Neural progenitor cell (in vitro differentiated cells): ENCODE data around the gene AHRR. TPM values are rescaled to one million over a fixed set of nuclear protein-coding genes. Genes with fewer than 3 reads are reported as not detected.

Source experiments
- DNase-seq: peaks from one replicate; pipeline ENCODE4 v3.0.0-alpha.2; 2016; ENCODE audit warnings: low spot score
- H2AFZ ChIP-seq: fragments of 200-600 bp; sonication (generic); replicated peaks from 2 replicates; pipeline ENCODE4 v1.6.1; 2016; ENCODE audit warnings: antibody characterized with exemption
- H3F3A ChIP-seq: fragments of 200-600 bp; sonication (generic); 2 replicates; pipeline ENCODE4 v1.6.1; 2016; ENCODE audit warnings: antibody characterized with exemption, low read depth
- H3K27ac ChIP-seq: fragments of 200-600 bp; sonication (generic); 2 replicates; pipeline ENCODE4 v1.5.1; 2016; ENCODE audit warnings: mild to moderate bottlenecking
- H3K27me3 ChIP-seq: fragments of 200-600 bp; sonication (generic); 2 replicates; pipeline ENCODE4 v1.6.1; 2016; ENCODE audit warnings: mild to moderate bottlenecking, moderate library complexity
- H3K36me3 ChIP-seq: fragments of 200-600 bp; sonication (generic); 2 replicates; pipeline ENCODE4 v1.5.1; 2016
- H3K4me1 ChIP-seq: fragments of 200-600 bp; sonication (generic); 2 replicates; pipeline ENCODE4 v1.6.1; 2016; ENCODE audit warnings: mixed run types
- H3K4me2 ChIP-seq: fragments of 200-600 bp; sonication (generic); 2 replicates; pipeline ENCODE4 v1.6.1; 2016
- H3K4me3 ChIP-seq: fragments of 200-600 bp; sonication (generic); 2 replicates; pipeline ENCODE4 v1.5.1; 2016
- H3K79me2 ChIP-seq: fragments of 200-600 bp; sonication (generic); 2 replicates; pipeline ENCODE4 v1.6.1; 2016; ENCODE audit warnings: low read depth
- H3K9ac ChIP-seq: fragments of 200-600 bp; sonication (generic); 2 replicates; pipeline ENCODE4 v1.6.1; 2016
- H3K9me3 ChIP-seq: fragments of 200-600 bp; sonication (generic); 2 replicates; pipeline ENCODE4 v1.5.1; 2016; ENCODE audit warnings: low read depth
- H4K20me1 ChIP-seq: fragments of 200-600 bp; sonication (generic); 2 replicates; pipeline ENCODE4 v1.6.1; 2016; ENCODE audit warnings: low read depth
- H3K27ac Mint-ChIP-seq: 3 replicates; pipeline ENCODE4 v1.8.0; 2021; ENCODE audit warnings: mixed read lengths
- H3K27me3 Mint-ChIP-seq: 2 replicates; pipeline ENCODE4 v1.8.0; 2022; ENCODE audit warnings: low read depth, mild to moderate bottlenecking, inconsistent platforms, moderate library complexity, mixed read lengths; ENCODE audit not compliant: insufficient read depth
- H3K36me3 Mint-ChIP-seq: 3 replicates; pipeline ENCODE4 v1.8.0; 2021; ENCODE audit warnings: mixed read lengths
- H3K4me1 Mint-ChIP-seq: 3 replicates; pipeline ENCODE4 v1.8.0; 2021; ENCODE audit warnings: mixed read lengths
- H3K4me3 Mint-ChIP-seq: 3 replicates; pipeline ENCODE4 v1.8.0; 2021; ENCODE audit warnings: mild to moderate bottlenecking, moderate library complexity, mixed read lengths
- H3K9me3 Mint-ChIP-seq: 3 replicates; pipeline ENCODE4 v1.8.0; 2020; ENCODE audit warnings: mixed read lengths
- EZH2 ChIP-seq: fragments of 200-600 bp; sonication (generic); IDR thresholded peaks from 2 replicates; pipeline ENCODE4 v1.6.1; 2017; ENCODE audit warnings: antibody characterized with exemption, mild to moderate bottlenecking, moderate library complexity
- EZH2phosphoT487 ChIP-seq: fragments of 200-600 bp; sonication (generic); IDR thresholded peaks from 2 replicates; pipeline ENCODE4 v1.6.1; 2017; ENCODE audit warnings: antibody characterized with exemption
- total RNA-seq: library from RNA; depleted of rRNA; stranded (reverse); fragments of >200 nt; gene quantifications from 2 replicates; pipeline ENCODE4 v1.2.3, GENCODE V29; 2015; ENCODE audit warnings: low replicate concordance
- TF ChIP-seq, protein P1 (sequence below): fragments of 200-600 bp; sonication (generic); IDR thresholded peaks from 2 replicates; pipeline ENCODE4 v1.5.1; 2017; ENCODE audit warnings: antibody characterized with exemption, mild to moderate bottlenecking

AHRR gene
- total RNA-seq, 1 donor from 2014 or later, result 0.34 TPM

DNA sequence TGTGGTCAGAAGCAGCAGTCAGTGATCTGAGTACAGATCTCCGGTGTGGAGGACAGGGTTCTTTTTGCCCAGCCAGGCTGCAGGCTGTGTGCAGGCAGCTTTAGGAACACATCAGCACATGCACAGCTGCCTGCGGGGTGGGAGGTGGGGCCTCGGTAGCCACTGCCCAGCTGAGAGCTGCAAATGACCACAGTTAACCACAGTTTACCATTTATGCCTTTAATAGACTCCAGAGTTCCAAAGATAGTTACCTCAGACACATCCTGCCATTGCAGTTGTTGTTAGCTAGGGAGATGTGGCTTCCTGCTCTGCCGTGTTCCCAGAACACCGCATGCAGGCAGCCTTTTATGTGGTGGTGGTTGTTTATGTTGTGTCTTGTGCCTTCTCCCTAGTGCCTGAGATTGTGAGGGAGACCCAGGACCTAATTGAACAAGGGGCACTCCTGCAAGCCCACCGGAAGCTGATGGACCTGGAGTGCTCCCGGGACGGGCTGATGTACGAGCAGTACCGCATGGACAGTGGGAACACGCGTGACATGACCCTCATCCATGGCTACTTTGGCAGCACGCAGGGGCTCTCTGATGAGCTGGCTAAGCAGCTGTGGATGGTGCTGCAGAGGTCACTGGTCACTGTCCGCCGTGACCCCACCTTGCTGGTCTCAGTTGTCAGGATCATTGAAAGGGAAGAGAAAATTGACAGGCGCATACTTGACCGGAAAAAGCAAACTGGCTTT, 131.6 kb downstream of the AHRR start:
- no peaks in the 10 kb centered on the region for H3K79me2 ChIP-seq
- H3K4me3 ChIP-seq, result no peak overlapping the region
- DNase-seq, result no peak
- peaks cover 16% of the 10 kb centered on the region for H3K9me3 Mint-ChIP-seq
- H3K4me1 Mint-ChIP-seq, result no peaks in the 10 kb centered on the region
- H3K9ac ChIP-seq, result no peak overlapping the region
- H3F3A ChIP-seq, result no peaks in the 10 kb centered on the region
- no peak overlapping the region for H2AFZ ChIP-seq
- H3K27me3 ChIP-seq, result no peaks in the 10 kb centered on the region
- H3K27me3 Mint-ChIP-seq, result peaks cover 4% of the 10 kb centered on the region
- no peak overlapping the region for H3K4me2 ChIP-seq
- H3K27ac ChIP-seq, result no peak overlapping the region
- H3K4me3 Mint-ChIP-seq, result no peak overlapping the region
- peaks cover 12% of the 10 kb centered on the region for H3K9me3 ChIP-seq
- H3K27ac Mint-ChIP-seq, result no peak overlapping the region
- no peaks in the 10 kb centered on the region for H3K4me1 ChIP-seq
- H3K36me3 ChIP-seq, result peaks cover 11% of the 10 kb centered on the region
- peaks cover 5% of the 10 kb centered on the region for H4K20me1 ChIP-seq
- TF ChIP-seq, protein P1, sequence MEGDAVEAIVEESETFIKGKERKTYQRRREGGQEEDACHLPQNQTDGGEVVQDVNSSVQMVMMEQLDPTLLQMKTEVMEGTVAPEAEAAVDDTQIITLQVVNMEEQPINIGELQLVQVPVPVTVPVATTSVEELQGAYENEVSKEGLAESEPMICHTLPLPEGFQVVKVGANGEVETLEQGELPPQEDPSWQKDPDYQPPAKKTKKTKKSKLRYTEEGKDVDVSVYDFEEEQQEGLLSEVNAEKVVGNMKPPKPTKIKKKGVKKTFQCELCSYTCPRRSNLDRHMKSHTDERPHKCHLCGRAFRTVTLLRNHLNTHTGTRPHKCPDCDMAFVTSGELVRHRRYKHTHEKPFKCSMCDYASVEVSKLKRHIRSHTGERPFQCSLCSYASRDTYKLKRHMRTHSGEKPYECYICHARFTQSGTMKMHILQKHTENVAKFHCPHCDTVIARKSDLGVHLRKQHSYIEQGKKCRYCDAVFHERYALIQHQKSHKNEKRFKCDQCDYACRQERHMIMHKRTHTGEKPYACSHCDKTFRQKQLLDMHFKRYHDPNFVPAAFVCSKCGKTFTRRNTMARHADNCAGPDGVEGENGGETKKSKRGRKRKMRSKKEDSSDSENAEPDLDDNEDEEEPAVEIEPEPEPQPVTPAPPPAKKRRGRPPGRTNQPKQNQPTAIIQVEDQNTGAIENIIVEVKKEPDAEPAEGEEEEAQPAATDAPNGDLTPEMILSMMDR, result no peak
- TF ChIP-seq EZH2 (no peak), EZH2phosphoT487 (no peak)
- peaks cover 73% of the 10 kb centered on the region for H3K36me3 Mint-ChIP-seq

DNA sequence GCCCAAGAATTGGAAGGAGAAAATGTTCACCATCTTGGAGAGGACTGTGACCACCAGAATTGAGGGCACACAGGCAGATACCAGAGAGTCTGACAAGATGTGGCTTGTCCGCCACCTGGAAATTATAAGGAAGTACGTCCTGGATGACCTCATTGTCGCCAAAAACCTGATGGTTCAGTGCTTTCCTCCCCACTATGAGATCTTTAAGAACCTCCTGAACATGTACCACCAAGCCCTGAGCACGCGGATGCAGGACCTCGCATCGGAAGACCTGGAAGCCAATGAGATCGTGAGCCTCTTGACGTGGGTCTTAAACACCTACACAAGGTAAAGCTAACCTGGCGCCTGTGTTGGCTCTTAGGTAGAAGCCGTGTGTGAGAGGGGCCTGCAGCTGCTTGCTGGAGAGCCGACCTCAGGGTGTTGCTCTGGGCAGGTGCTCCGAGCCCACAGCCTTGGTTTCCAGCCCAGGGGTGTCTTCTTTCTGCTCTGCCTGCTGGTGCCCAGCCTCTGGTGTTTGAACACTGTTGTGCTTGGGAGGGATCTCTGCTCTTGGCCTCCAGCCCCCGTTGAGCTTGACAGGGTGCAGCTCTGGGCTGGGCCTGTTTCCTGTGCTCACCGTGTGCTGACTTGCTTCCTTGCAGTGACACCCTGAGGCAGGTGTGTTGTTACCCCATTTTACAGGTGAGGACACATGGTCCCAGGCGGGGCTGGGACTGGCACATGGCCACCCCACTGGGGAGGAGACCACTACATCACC, 132.4 kb downstream of the AHRR start:
- H3K9me3 Mint-ChIP-seq, result peaks cover 16% of the 10 kb centered on the region
- Histone ChIP-seq H3K27ac (no peak overlapping the region), H3K79me2 (no peaks in the 10 kb centered on the region), H3K9ac (no peak overlapping the region), H3K36me3 (peaks cover 11% of the 10 kb centered on the region), H3K9me3 (peaks cover 12% of the 10 kb centered on the region), H4K20me1 (peaks cover 5% of the 10 kb centered on the region), H3K4me1 (no peaks in the 10 kb centered on the region), H2AFZ (no peak overlapping the region), H3F3A (no peaks in the 10 kb centered on the region), H3K4me3 (no peak overlapping the region), H3K4me2 (no peak overlapping the region), H3K27me3 (no peaks in the 10 kb centered on the region)
- H3K36me3 Mint-ChIP-seq, result peaks cover 67% of the 10 kb centered on the region
- no peaks in the 10 kb centered on the region for H3K4me1 Mint-ChIP-seq
- no peak overlapping the region for H3K4me3 Mint-ChIP-seq
- TF ChIP-seq EZH2, result no peak
- no peak for TF ChIP-seq EZH2phosphoT487
- TF ChIP-seq, protein P1, result no peak
- DNase-seq, result no peak
- no peak overlapping the region for H3K27ac Mint-ChIP-seq
- peaks cover 4% of the 10 kb centered on the region for H3K27me3 Mint-ChIP-seq

DNA sequence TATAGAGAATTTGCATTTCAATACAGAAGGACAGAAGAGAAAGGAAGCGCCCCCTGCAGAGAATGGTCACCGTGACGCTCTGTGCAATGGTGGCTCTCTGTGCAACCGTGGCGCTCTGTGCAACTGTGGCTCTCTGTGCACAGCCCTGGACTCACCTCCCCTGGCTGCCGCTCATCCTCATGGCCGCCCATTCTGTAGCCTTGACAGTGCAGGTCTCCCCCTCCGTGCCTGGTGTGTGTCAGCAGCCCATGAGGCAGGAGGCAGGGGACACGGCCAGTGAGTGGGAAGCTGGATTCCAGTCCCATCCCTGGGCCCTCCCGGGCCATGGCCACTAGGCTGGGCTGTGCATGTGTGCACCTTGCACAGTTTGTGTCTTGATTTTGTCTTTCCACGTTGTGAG, 133.4 kb downstream of the AHRR start:
- H3K27me3 Mint-ChIP-seq, result peaks cover 4% of the 10 kb centered on the region
- no peaks in the 10 kb centered on the region for H3K79me2 ChIP-seq
- no peak overlapping the region for H3K4me3 Mint-ChIP-seq
- peaks cover 65% of the 10 kb centered on the region for H3K36me3 Mint-ChIP-seq
- no peak for DNase-seq
- TF ChIP-seq EZH2, result no peak
- TF ChIP-seq EZH2phosphoT487, result no peak
- TF ChIP-seq, protein P1, result no peak
- peaks cover 11% of the 10 kb centered on the region for H3K36me3 ChIP-seq
- H3F3A ChIP-seq, result no peaks in the 10 kb centered on the region
- no peak overlapping the region for H3K4me3 ChIP-seq
- H4K20me1 ChIP-seq, result peaks cover 5% of the 10 kb centered on the region
- H3K9me3 Mint-ChIP-seq, result peaks cover 16% of the 10 kb centered on the region
- no peaks in the 10 kb centered on the region for H3K4me1 Mint-ChIP-seq
- H3K4me2 ChIP-seq, result no peak overlapping the region
- no peaks in the 10 kb centered on the region for H3K4me1 ChIP-seq
- no peak overlapping the region for H3K27ac Mint-ChIP-seq
- no peak overlapping the region for H2AFZ ChIP-seq
- H3K9ac ChIP-seq, result no peak overlapping the region
- H3K27ac ChIP-seq, result no peak overlapping the region
- peaks cover 12% of the 10 kb centered on the region for H3K9me3 ChIP-seq
- H3K27me3 ChIP-seq, result no peaks in the 10 kb centered on the region
